K562 (cell line): ENCODE measurements around the gene PINK1. TPM values are rescaled to one million over a fixed set of nuclear protein-coding genes. Genes with fewer than 3 reads are reported as not detected.

ENCODE experiments used
- ATAC-seq: fragments of 200-7000 bp; cut with Tn5 transposase; 3 replicates; pipeline ENCODE4 v1.9.1; 2020; ENCODE audit warnings: moderate library complexity
- BruUV-seq: library from RNA; stranded (reverse); fragments of 400-500 nt; replicated peaks from 2 replicates; lab custom pipeline; 2021; lab: Mats Ljungman, UMichigan
- CTCF ChIA-PET: fragments of 300-600 bp; formaldehyde crosslinking; extraction: SDS; loops from one replicate; lab custom pipeline; 2021; ENCODE audit warnings: low intra/inter-chr PET ratio; lab: Yijun Ruan, JAX
- POLR2A ChIA-PET: fragments of 300-600, 350-650 bp; sonication (Branson Sonifier 250); formaldehyde crosslinking; extraction: SDS; loops from one replicate; lab custom pipeline; 2021; ENCODE audit warnings: antibody characterized with exemption, inconsistent platforms; lab: Yijun Ruan, JAX
- DNase-seq, 4 experiments: peaks; one replicate each; pipeline versions ENCODE4 v3.0.0 to v3.0.0-alpha.2; 2011 to 2018; ENCODE audit warnings: low spot score in 3 of 4, mixed read lengths in 3 of 4; ENCODE audit errors: extremely low read depth in 1 of 4
- FAIRE-seq: peaks from 2 replicates; lab custom pipeline; 2011; peaks lifted over from hg19 to GRCh38; lab: Jason Lieb, UNC
- H2AFZ ChIP-seq: 2 replicates; pipeline ENCODE4 v1.6.0; 2011; ENCODE audit warnings: low read depth, low read length, control low read depth, inconsistent platforms
- H3K27ac ChIP-seq: fragments of 200-600 bp; 3 replicates; pipeline ENCODE4 v1.8.0; 2011; ENCODE audit warnings: low read depth, mild to moderate bottlenecking, control low read depth, inconsistent platforms, low read length, moderate library complexity, mixed read lengths; ENCODE audit errors: extremely low read depth
- H3K27me3 ChIP-seq, 2 experiments: fragments of 300-600 bp in 1 of 2; 2 replicates in 1 of 2; 3 replicates in 1 of 2; pipeline versions ENCODE4 v1.6.0 to v1.8.0; 2011; ENCODE audit warnings: inconsistent platforms in 2 of 2, low read length in 2 of 2, mild to moderate bottlenecking in 1 of 2, mixed read lengths in 1 of 2, moderate library complexity in 1 of 2; ENCODE audit not compliant: control insufficient read depth in 2 of 2, insufficient read depth in 2 of 2
- H3K36me3 ChIP-seq: fragments of 300-600 bp; 3 replicates; pipeline ENCODE4 v1.8.0; 2011; ENCODE audit warnings: mild to moderate bottlenecking, low read length, inconsistent platforms; ENCODE audit not compliant: control insufficient read depth, insufficient read depth
- H3K4me1 ChIP-seq, 2 experiments: fragments of 200-600 bp in 1 of 2; replicated peaks in 1 of 2; 2 replicates in 1 of 2; 3 replicates in 1 of 2; pipeline versions ENCODE4 v1.5.1 to v1.8.0; 2011; ENCODE audit warnings: inconsistent platforms in 2 of 2, low read length in 2 of 2, mild to moderate bottlenecking in 1 of 2, mixed read lengths in 1 of 2, moderate library complexity in 1 of 2; ENCODE audit not compliant: control insufficient read depth in 2 of 2, insufficient read depth in 2 of 2
- H3K4me2 ChIP-seq: 2 replicates; pipeline ENCODE4 v1.6.1; 2011; ENCODE audit warnings: low read length, control low read depth, inconsistent platforms, mixed read lengths; ENCODE audit not compliant: insufficient read depth
- H3K4me3 ChIP-seq: fragments of 200-600 bp; sonication (generic), shearing (Covaris generic); 2 replicates; pipeline ENCODE4 v1.5.1; 2016; ENCODE audit warnings: control low read depth, inconsistent platforms
- H3K79me2 ChIP-seq: fragments of 200-600 bp; 3 replicates; pipeline ENCODE4 v1.8.0; 2011; ENCODE audit warnings: low read length, inconsistent platforms; ENCODE audit not compliant: control insufficient read depth, insufficient read depth
- H3K9ac ChIP-seq, 2 experiments: 2 replicates each; pipeline versions ENCODE4 v1.6.0 to v1.6.1; 2011; ENCODE audit warnings: low read depth in 2 of 2, low read length in 2 of 2, control low read depth in 1 of 2, inconsistent platforms in 1 of 2, mild to moderate bottlenecking in 1 of 2, mixed read lengths in 1 of 2; ENCODE audit not compliant: insufficient read depth in 1 of 2
- H3K9me1 ChIP-seq: one replicate; pipeline ENCODE4 v1.6.0; 2011; ENCODE audit warnings: inconsistent platforms, mild to moderate bottlenecking, low read length, moderate library complexity; ENCODE audit not compliant: control insufficient read depth, insufficient read depth
- H3K9me3 ChIP-seq: replicated peaks from 2 replicates; pipeline ENCODE4 v1.5.1; 2011; ENCODE audit warnings: low read depth, low read length, inconsistent platforms; ENCODE audit not compliant: control insufficient read depth, insufficient read depth
- H4K20me1 ChIP-seq: replicated peaks from 2 replicates; pipeline ENCODE4 v1.6.1; 2011; ENCODE audit warnings: low read length, inconsistent platforms, mixed read lengths; ENCODE audit not compliant: control insufficient read depth, insufficient read depth
- BDP1 ChIP-seq: IDR thresholded peaks from 3 replicates; pipeline ENCODE4 v1.6.1; 2011; ENCODE audit not compliant: insufficient read length, insufficient read depth
- ELF2 ChIP-seq: fragments of 250-450 bp; sonication (Bioruptor Pico); IDR thresholded peaks from 2 replicates; pipeline ENCODE4 v1.5.0; 2021; ENCODE audit warnings: mild to moderate bottlenecking
- ELK1 ChIP-seq: sonication (generic); formaldehyde crosslinking; IDR thresholded peaks from 2 replicates; pipeline ENCODE4 v1.8.1; 2022; ENCODE audit warnings: missing genetic modification reagents
- ESRRB ChIP-seq: fragments of 250-450 bp; sonication (Bioruptor Pico); IDR thresholded peaks from 2 replicates; pipeline ENCODE4 v1.5.0; 2020; ENCODE audit warnings: mild to moderate bottlenecking, moderate library complexity, borderline replicate concordance
- GTF2E2 ChIP-seq: fragments of 200-800 bp; sonication (Bioruptor generic); IDR thresholded peaks from 2 replicates; pipeline ENCODE4 v1.6.1; 2016; ENCODE audit warnings: missing genetic modification characterization, missing compliant biosample characterization
- KAT2B ChIP-seq: IDR thresholded peaks from one replicate; pipeline ENCODE4 v1.6.1; 2012; ENCODE audit warnings: low read depth, mild to moderate bottlenecking, control low read depth, inconsistent platforms, low read length, moderate library complexity
- MED1 ChIP-seq: sonication (generic); formaldehyde crosslinking; IDR thresholded peaks from 2 replicates; pipeline ENCODE4 v1.8.1; 2023; ENCODE audit warnings: missing genetic modification reagents, borderline replicate concordance
- PBX2 ChIP-seq, 2 experiments: IDR thresholded peaks in 1 of 2; conservative IDR thresholded peaks in 1 of 2; 2 replicates each; pipeline ENCODE4 v1.6.1; 2016; ENCODE audit warnings: low read depth in 2 of 2, mild to moderate bottlenecking in 1 of 2, missing compliant biosample characterization in 1 of 2, missing genetic modification characterization in 1 of 2, moderate library complexity in 1 of 2
- POLR2B ChIP-seq: fragments of 450-650 bp; IDR thresholded peaks from 2 replicates; pipeline ENCODE4 v1.6.1; 2018; ENCODE audit warnings: low read depth; ENCODE audit not compliant: partially characterized antibody
- RUNX1 ChIP-seq: sonication (generic); IDR thresholded peaks from 2 replicates; pipeline ENCODE4 v1.6.1; 2016; ENCODE audit warnings: antibody characterized with exemption, low read depth
- ZBTB8A ChIP-seq: fragments of 450-650 bp; IDR thresholded peaks from 2 replicates; pipeline ENCODE4 v1.6.1; 2018; ENCODE audit warnings: mild to moderate bottlenecking, moderate library complexity; ENCODE audit not compliant: partially characterized antibody
- WGBS: fragments of 100-300 bp; shearing (Covaris generic); methylation state at CpG from one replicate; pipeline ENCODE4 v1.1.6; 2016; ENCODE audit warnings: low coverage, mixed read lengths; ENCODE audit not compliant: insufficient coverage; ENCODE audit errors: missing lambda C conversion rate; 5-methylcytosine and 5-hydroxymethylcytosine counted together
- in situ Hi-C: fragments of 300-500 bp; cut with MboI; formaldehyde crosslinking; loops from 4 replicates; pipeline ENCODE4 v1.15.0; 2018; ENCODE audit warnings: inconsistent platforms, mixed read lengths
- intact Hi-C: fragments of 100-400 bp; cut with micrococcal nuclease; formaldehyde crosslinking; loops from 2 replicates; pipeline ENCODE4 v1.14.2; 2022
- polyA plus RNA-seq, 8 experiments: library from polyadenylated mRNA; depleted of rRNA in 4 of 8; stranded (reverse) in 5 of 8; unstranded in 3 of 8; fragments of >200 nt; fragmentation: Nextera tagmentation in 2 of 8; fragmentation: Illumina TruSeq in 1 of 8; extraction: Ambion mirVana in 2 of 8; extraction: Trizol in 1 of 8; gene quantifications; 2 replicates each; pipeline versions ENCODE4 v1.2.1 to v1.2.3, GENCODE V29; 2011 to 2014; ENCODE audit warnings: inconsistent platforms in 1 of 8, missing spikeins in 1 of 8
- total RNA-seq, 7 experiments: library from RNA; depleted of rRNA in 6 of 7; stranded (reverse); fragments of >200 nt in 6 of 7; fragmentation: Illumina TruSeq in 2 of 7; extraction: Trizol in 2 of 7; gene quantifications; 2 replicates each; pipeline versions ENCODE4 v1.2.1 to v1.2.3, GENCODE V29; 2011 to 2021; ENCODE audit warnings: low replicate concordance in 1 of 7
- TF ChIP-seq, protein P1 (sequence below): fragments of 450-650 bp; IDR thresholded peaks from 2 replicates; pipeline ENCODE4 v1.6.1; 2016; ENCODE audit warnings: mild to moderate bottlenecking

Gene PINK1
- total and polyA plus RNA-seq, 9 of the 15 experiments (the other 6 are each of a cell fraction or from before 2014, with no cell fraction given), result 1.5 to 11.3 (median 6.8) TPM

DNA sequence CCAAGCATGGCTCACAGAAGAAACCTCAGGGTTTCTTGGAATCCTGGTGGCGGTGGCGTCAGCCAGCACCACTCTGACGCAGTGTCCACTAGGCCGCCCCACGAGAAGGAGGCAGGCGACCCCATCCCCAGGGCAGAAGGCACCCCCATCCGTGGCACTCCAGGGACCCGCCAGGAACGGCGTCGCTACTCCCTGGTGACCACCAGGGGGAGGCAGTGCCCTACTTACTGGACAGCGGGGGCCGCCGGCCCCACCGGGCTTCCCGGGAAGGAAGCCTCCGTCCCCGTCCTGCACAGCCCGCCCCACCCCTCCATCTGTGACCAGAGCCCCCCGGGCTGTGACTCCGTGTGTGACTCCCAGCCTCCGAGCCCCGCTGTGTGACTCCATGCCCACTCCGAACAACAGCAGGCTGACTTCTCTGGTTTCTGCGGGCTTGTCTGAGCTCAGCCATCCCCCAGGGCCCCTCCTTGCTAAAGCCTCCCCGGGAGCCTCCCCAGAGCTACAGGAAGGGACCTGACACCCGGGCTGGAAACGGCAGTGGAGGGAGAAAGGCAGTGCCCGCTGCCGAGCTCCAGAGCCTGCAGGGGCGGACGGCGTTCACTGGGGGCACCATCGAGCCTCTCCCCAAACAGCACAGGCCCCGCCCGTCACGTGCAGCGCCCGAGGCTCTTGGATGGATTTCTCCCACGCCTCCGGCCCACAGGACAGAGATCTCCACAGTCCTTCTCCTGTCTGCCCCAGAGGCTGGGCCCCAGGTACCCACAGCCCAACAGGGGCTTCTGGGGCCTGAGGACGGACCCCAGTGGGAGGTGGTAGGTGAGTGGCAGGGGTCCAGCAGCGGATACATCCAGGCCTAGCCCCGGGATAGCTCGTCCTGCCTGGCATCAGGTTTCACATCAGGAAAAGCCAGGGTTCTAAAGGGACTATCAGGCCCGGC, 63.4 kb downstream of the PINK1 start:
- no peaks in the 10 kb centered on the region for H3K79me2 ChIP-seq
- H3K27ac ChIP-seq, result peak overlapping the region; percentile 26; the same call in 2 of the 3 replicates
- peak overlapping the region; percentile 84 for H3K4me2 ChIP-seq
- peaks cover 4 to 35% of the 10 kb centered on the region in 2 experiments for H3K27me3 ChIP-seq
- 4% methylated on average over 44 of the region's 46 CpGs for WGBS
- FAIRE-seq (peak; percentile 89), ATAC-seq (peak; percentile 98), DNase-seq (peak; percentile 89 to 95 (median 94))
- peak overlapping the region; percentile 60 for H3K4me3 ChIP-seq
- peak overlapping the region; percentile 98 for H2AFZ ChIP-seq
- H4K20me1 ChIP-seq, result no peaks in the 10 kb centered on the region
- intact Hi-C loops (loop anchor here (2.0 to 10.0 kb wide), 4 partner anchors 36 to 498 kb away; partner anchors contain the start of gene SH2D5), in situ Hi-C loops (loop anchor here (5.0 kb wide), 1 partner anchor 511 kb away; no protein-coding TSS in a partner anchor)
- H3K9me1 ChIP-seq, result no peaks in the 10 kb centered on the region
- H3K4me1 ChIP-seq, result peaks cover 3 to 25% of the 10 kb centered on the region in 2 experiments; a peak in 3 of 5 replicates
- H3K9me3 ChIP-seq, result no peaks in the 10 kb centered on the region
- ChIA-PET CTCF (interaction anchor here (0.6 to 2.7 kb wide), 12 partner anchors 11 to 1944 kb away, joined by 3 to 33 read pairs (median 4); partner anchors contain the start of genes HP1BP3 and SH2D5), POLR2A (interaction anchor here (0.6 to 1.3 kb wide), 4 partner anchors 8 to 516 kb away, joined by 3 read pairs; no protein-coding TSS in a partner anchor)
- H3K36me3 ChIP-seq, result no peaks in the 10 kb centered on the region
- BruUV-seq, result no TSS peak
- H3K9ac ChIP-seq, result peak overlapping the region; percentile 64 to 92; a peak in 3 of 4 replicates
- TF ChIP-seq ELK1 (CRISPR knock-in tag), result no peak
- TF ChIP-seq PBX2 (CRISPR knock-in tag; IDR thresholded peaks at IDR 0.05; ENCODE audit: low read depth), result no peak
- no peak for TF ChIP-seq PBX2 (tag; conservative IDR thresholded peaks at IDR 0.05; ENCODE audit: low read depth)
- no peak for TF ChIP-seq GTF2E2 (tag)
- TF ChIP-seq RUNX1, result no peak; the same call in 1 of the 2 replicates
- TF ChIP-seq POLR2B, result no peak
- TF ChIP-seq ZBTB8A, result no peak
- TF ChIP-seq MED1 (CRISPR knock-in tag), result no peak
- TF ChIP-seq KAT2B, result no peak
- no peak for TF ChIP-seq ELF2
- TF ChIP-seq, protein P1, sequence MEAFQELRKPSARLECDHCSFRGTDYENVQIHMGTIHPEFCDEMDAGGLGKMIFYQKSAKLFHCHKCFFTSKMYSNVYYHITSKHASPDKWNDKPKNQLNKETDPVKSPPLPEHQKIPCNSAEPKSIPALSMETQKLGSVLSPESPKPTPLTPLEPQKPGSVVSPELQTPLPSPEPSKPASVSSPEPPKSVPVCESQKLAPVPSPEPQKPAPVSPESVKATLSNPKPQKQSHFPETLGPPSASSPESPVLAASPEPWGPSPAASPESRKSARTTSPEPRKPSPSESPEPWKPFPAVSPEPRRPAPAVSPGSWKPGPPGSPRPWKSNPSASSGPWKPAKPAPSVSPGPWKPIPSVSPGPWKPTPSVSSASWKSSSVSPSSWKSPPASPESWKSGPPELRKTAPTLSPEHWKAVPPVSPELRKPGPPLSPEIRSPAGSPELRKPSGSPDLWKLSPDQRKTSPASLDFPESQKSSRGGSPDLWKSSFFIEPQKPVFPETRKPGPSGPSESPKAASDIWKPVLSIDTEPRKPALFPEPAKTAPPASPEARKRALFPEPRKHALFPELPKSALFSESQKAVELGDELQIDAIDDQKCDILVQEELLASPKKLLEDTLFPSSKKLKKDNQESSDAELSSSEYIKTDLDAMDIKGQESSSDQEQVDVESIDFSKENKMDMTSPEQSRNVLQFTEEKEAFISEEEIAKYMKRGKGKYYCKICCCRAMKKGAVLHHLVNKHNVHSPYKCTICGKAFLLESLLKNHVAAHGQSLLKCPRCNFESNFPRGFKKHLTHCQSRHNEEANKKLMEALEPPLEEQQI, result no peak
- TF ChIP-seq ESRRB (CRISPR knock-in tag), result no peak
- no peak for TF ChIP-seq BDP1
